Mesenchymal stem cell (in vitro differentiated cells and primary cell): ENCODE results near the gene FGF7.
A peak's percentile ranks its signal among the peaks of the same experiment; 100 is the strongest.

Experiments used
- DNase-seq: peaks from one replicate; pipeline ENCODE4 v3.0.0-alpha.2; 2013
- H2AFZ ChIP-seq: one replicate; pipeline ENCODE4 v1.6.1; 2013; ENCODE audit warnings: low read depth, mild to moderate bottlenecking, control low read depth, inconsistent platforms, low read length, moderate library complexity
- H2AK5ac ChIP-seq: 2 replicates; pipeline ENCODE4 v1.6.1; 2013; ENCODE audit warnings: low read length, moderate library complexity, mild to moderate bottlenecking, inconsistent platforms; ENCODE audit not compliant: severe bottlenecking
- H2BK120ac ChIP-seq: one replicate; pipeline ENCODE4 v1.6.1; 2013; ENCODE audit warnings: low read depth, mild to moderate bottlenecking, inconsistent platforms, low read length, moderate library complexity
- H2BK12ac ChIP-seq, 2 experiments: one replicate each; pipeline ENCODE4 v1.6.1; 2013; ENCODE audit warnings: inconsistent platforms in 2 of 2, low read length in 2 of 2, mild to moderate bottlenecking in 2 of 2, moderate library complexity in 2 of 2, control low read depth in 1 of 2
- H2BK15ac ChIP-seq: one replicate; pipeline ENCODE4 v1.6.1; 2013; ENCODE audit warnings: mild to moderate bottlenecking, low read depth, inconsistent platforms; ENCODE audit not compliant: poor library complexity, severe bottlenecking
- H2BK5ac ChIP-seq: 2 replicates; pipeline ENCODE4 v1.6.1; 2013; ENCODE audit warnings: low read depth, mild to moderate bottlenecking, low read length, control low read depth, inconsistent platforms; ENCODE audit not compliant: poor library complexity, severe bottlenecking
- H3K14ac ChIP-seq, 2 experiments: one replicate each; pipeline ENCODE4 v1.6.1; 2013; ENCODE audit warnings: inconsistent platforms in 2 of 2, low read length in 2 of 2, control low read depth in 1 of 2, mild to moderate bottlenecking in 1 of 2, moderate library complexity in 1 of 2
- H3K18ac ChIP-seq, 2 experiments: one replicate each; pipeline ENCODE4 v1.6.1; 2013; ENCODE audit warnings: inconsistent platforms in 2 of 2, low read length in 2 of 2, control low read depth in 1 of 2, low read depth in 1 of 2, mild to moderate bottlenecking in 1 of 2
- H3K23ac ChIP-seq, 2 experiments: one replicate each; pipeline ENCODE4 v1.6.1; 2013; ENCODE audit warnings: inconsistent platforms in 2 of 2, low read length in 2 of 2, mild to moderate bottlenecking in 2 of 2, moderate library complexity in 2 of 2, control low read depth in 1 of 2
- H3K27ac ChIP-seq: 2 replicates; pipeline ENCODE4 v1.5.1; 2013; ENCODE audit warnings: mild to moderate bottlenecking, moderate library complexity, low read length, control low read depth, inconsistent platforms; ENCODE audit not compliant: poor library complexity, severe bottlenecking
- H3K27me3 ChIP-seq, 2 experiments: 2 replicates each; pipeline versions ENCODE4 v1.6.1 to v1.7.0; 2013; ENCODE audit warnings: low read length in 2 of 2, mild to moderate bottlenecking in 2 of 2, moderate library complexity in 2 of 2, control low read depth in 1 of 2, inconsistent platforms in 1 of 2; ENCODE audit not compliant: control insufficient read depth in 1 of 2, insufficient read depth in 1 of 2
- H3K36me3 ChIP-seq, 2 experiments: 2 replicates each; pipeline versions ENCODE4 v1.6.1 to v1.7.0; 2013; ENCODE audit warnings: low read length in 2 of 2, control low read depth in 1 of 2, inconsistent platforms in 1 of 2, low read depth in 1 of 2, mild to moderate bottlenecking in 1 of 2; ENCODE audit not compliant: insufficient read depth in 2 of 2, control insufficient read depth in 1 of 2
- H3K4ac ChIP-seq, 2 experiments: one replicate each; pipeline ENCODE4 v1.6.1; 2013; ENCODE audit warnings: inconsistent platforms in 2 of 2, low read length in 2 of 2, mild to moderate bottlenecking in 2 of 2, moderate library complexity in 2 of 2, control low read depth in 1 of 2, low read depth in 1 of 2
- H3K4me1 ChIP-seq: 2 replicates; pipeline ENCODE4 v1.6.1; 2013; ENCODE audit warnings: low read depth, low read length, control low read depth; ENCODE audit not compliant: control insufficient read depth, insufficient read depth
- H3K4me2 ChIP-seq: 2 replicates; pipeline ENCODE4 v1.6.1; 2013; ENCODE audit warnings: low read length, mild to moderate bottlenecking, inconsistent platforms; ENCODE audit not compliant: poor library complexity, severe bottlenecking
- H3K4me3 ChIP-seq, 2 experiments: 2 replicates each; pipeline versions ENCODE4 v1.5.1 to v1.7.0; 2013; ENCODE audit warnings: low read length in 2 of 2, mild to moderate bottlenecking in 2 of 2, control low read depth in 1 of 2, low read depth in 1 of 2; ENCODE audit not compliant: insufficient read depth in 1 of 2
- H3K79me1 ChIP-seq: replicated peaks from 2 replicates; pipeline ENCODE4 v1.6.1; 2013; ENCODE audit warnings: mild to moderate bottlenecking, control low read depth, low read length, inconsistent platforms; ENCODE audit not compliant: poor library complexity, severe bottlenecking
- H3K9ac ChIP-seq: 2 replicates; pipeline ENCODE4 v1.7.0; 2013; ENCODE audit warnings: mild to moderate bottlenecking, low read length, moderate library complexity
- H3K9me3 ChIP-seq: 2 replicates; pipeline ENCODE4 v1.7.0; 2013; ENCODE audit warnings: mild to moderate bottlenecking, low read length; ENCODE audit not compliant: control insufficient read depth
- H4K8ac ChIP-seq: one replicate; pipeline ENCODE4 v1.6.1; 2013; ENCODE audit warnings: inconsistent platforms, mild to moderate bottlenecking, low read length, moderate library complexity
- H4K91ac ChIP-seq: one replicate; pipeline ENCODE4 v1.6.1; 2013; ENCODE audit warnings: mild to moderate bottlenecking, low read length, inconsistent platforms
- WGBS: methylation state at CpG from one replicate; pipeline ENCODE4 v1.1.7; 2013; ENCODE audit warnings: mixed read lengths; 5-methylcytosine and 5-hydroxymethylcytosine counted together

FGF7 gene

DNA sequence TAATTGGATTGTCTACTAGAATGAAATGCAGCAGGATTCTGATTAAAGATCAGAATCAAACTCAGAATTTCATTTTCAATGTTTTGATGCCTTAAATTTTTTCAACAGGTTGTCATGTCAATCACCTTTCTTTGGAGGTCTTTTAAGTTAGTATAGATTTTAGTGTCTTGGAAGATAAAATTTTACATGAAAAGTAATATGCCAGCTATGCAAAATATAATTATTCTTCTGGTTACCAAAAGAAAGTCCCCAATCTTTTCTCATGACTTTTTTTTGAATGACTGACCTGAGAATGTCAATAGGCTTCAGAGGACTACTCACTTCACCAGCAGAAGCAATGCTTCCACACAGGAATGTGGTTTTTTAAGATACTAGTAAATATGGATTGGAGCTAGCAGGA is 4.3 kb downstream of the FGF7 start:
- Histone ChIP-seq H3K4ac (no peak overlapping the region), H3K23ac (no peak overlapping the region), H3K18ac (no peak overlapping the region), H2BK120ac (no peak overlapping the region), H3K9me3 (no peaks in the 10 kb centered on the region), H3K14ac (no peak overlapping the region), H3K27ac (no peak overlapping the region), H2BK15ac (no peak overlapping the region), H2BK5ac (no peak overlapping the region), H2AFZ (no peak overlapping the region), H3K36me3 (peaks cover 0 to 83% of the 10 kb centered on the region in 2 experiments), H2BK12ac (no peak overlapping the region), H3K79me1 (no peaks in the 10 kb centered on the region), H3K4me3 (peak overlapping the region in 1 of 2 experiments; percentile 84), H3K4me2 (no peak overlapping the region), H3K27me3 (no peaks in the 10 kb centered on the region), H4K91ac (no peak overlapping the region), H2AK5ac (no peak overlapping the region), H3K4me1 (no peaks in the 10 kb centered on the region), H3K9ac (peak overlapping the region; percentile 100), H4K8ac (no peak overlapping the region)
- DNase-seq, result no peak

- 83% methylated on average over 4 of the region's 5 CpGs for WGBS
- H3K4me3 ChIP-seq, result peak overlapping the region in 1 of 2 experiments; percentile 84
- H3K79me1 ChIP-seq, result no peaks in the 10 kb centered on the region
- H3K27me3 ChIP-seq, result no peaks in the 10 kb centered on the region
- no peak overlapping the region for H3K4ac ChIP-seq
- H2AFZ ChIP-seq, result no peak overlapping the region
- H2BK5ac ChIP-seq, result no peak overlapping the region
- H3K27ac ChIP-seq, result no peak overlapping the region
- H4K91ac ChIP-seq, result no peak overlapping the region
- DNase-seq, result no peak
- H3K9ac ChIP-seq, result peak overlapping the region; percentile 100
- no peak overlapping the region for H3K4me2 ChIP-seq
- H2AK5ac ChIP-seq, result no peak overlapping the region
- peak overlapping the region; percentile 0 for H4K8ac ChIP-seq
- H2BK12ac ChIP-seq, result no peak overlapping the region
- H2BK120ac ChIP-seq, result no peak overlapping the region
- no peak overlapping the region for H2BK15ac ChIP-seq
- no peak overlapping the region for H3K23ac ChIP-seq
- H3K36me3 ChIP-seq, result peaks cover 0 to 95% of the 10 kb centered on the region in 2 experiments
- H3K9me3 ChIP-seq, result no peaks in the 10 kb centered on the region
- no peaks in the 10 kb centered on the region for H3K4me1 ChIP-seq
- H3K14ac ChIP-seq, result no peak overlapping the region
- no peak overlapping the region for H3K18ac ChIP-seq
These were observed 5.5 kb downstream of the FGF7 start for GRCh38 chr15:49428409-49429095.

- Histone ChIP-seq H3K36me3 (peaks cover 0 to 96% of the 10 kb centered on the region in 2 experiments), H2BK12ac (peak overlapping the region in 1 of 2 experiments; percentile 3), H4K91ac (no peak overlapping the region), H2AFZ (no peak overlapping the region), H3K14ac (no peak overlapping the region), H4K8ac (no peak overlapping the region), H3K9me3 (no peaks in the 10 kb centered on the region), H2BK15ac (no peak overlapping the region), H2BK5ac (no peak overlapping the region), H3K27ac (no peak overlapping the region), H3K23ac (no peak overlapping the region), H3K79me1 (no peaks in the 10 kb centered on the region), H3K4me3 (peak overlapping the region in 1 of 2 experiments; percentile 84), H2AK5ac (no peak overlapping the region), H3K4me1 (no peaks in the 10 kb centered on the region), H3K9ac (peak overlapping the region; percentile 100), H2BK120ac (no peak overlapping the region), H3K18ac (no peak overlapping the region), H3K4me2 (no peak overlapping the region), H3K4ac (no peak overlapping the region), H3K27me3 (no peaks in the 10 kb centered on the region)
- WGBS, result 79% methylated on average over 1 of the region's 1 CpG
- DNase-seq, result no peak
These were observed 7.0 kb downstream of the FGF7 start for GRCh38 chr15:49430046-49430445.

DNA sequence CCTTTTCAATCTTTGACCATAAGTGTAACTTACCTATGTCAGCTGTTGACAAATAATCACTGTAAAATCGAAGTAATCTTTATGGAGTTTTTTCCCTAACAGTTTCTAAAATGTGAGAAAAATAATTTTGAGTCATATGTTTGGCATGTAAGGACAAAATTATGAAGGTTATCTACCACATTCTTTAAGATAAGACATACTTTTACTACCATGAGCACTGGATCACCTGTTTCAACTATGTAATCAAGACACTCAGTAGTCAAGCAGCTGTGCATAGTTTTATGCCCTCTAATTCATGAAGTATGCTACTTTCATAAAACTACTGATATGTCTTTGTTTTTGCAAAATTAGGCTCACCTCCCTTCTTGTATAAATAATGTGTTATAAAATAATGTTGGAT is 12.1 kb downstream of the FGF7 start:
- no peak overlapping the region for H3K18ac ChIP-seq

More for the DNA sequence above, 12.1 kb downstream of the FGF7 start:
- H3K4ac ChIP-seq, result no peak overlapping the region
- H2BK15ac ChIP-seq, result no peak overlapping the region
- H4K91ac ChIP-seq, result no peak overlapping the region
- no peak overlapping the region for H3K27ac ChIP-seq
- H4K8ac ChIP-seq, result no peak overlapping the region
- no peaks in the 10 kb centered on the region for H3K79me1 ChIP-seq
- no peak overlapping the region for H2BK5ac ChIP-seq
- H3K4me2 ChIP-seq, result no peak overlapping the region
- no CpG with 5 or more reads among the region's 1 CpG for WGBS
- H3K27me3 ChIP-seq, result no peaks in the 10 kb centered on the region
- no peak overlapping the region for H2BK120ac ChIP-seq
- DNase-seq, result no peak
- H3K23ac ChIP-seq, result no peak overlapping the region
- no peak overlapping the region for H2AK5ac ChIP-seq
- H3K14ac ChIP-seq, result no peak overlapping the region
- no peak overlapping the region for H2BK12ac ChIP-seq
- no peaks in the 10 kb centered on the region for H3K9me3 ChIP-seq
- no peaks in the 10 kb centered on the region for H3K4me1 ChIP-seq
- no peak overlapping the region for H2AFZ ChIP-seq
- peaks cover 0 to 98% of the 10 kb centered on the region in 2 experiments for H3K36me3 ChIP-seq
- peak overlapping the region in 1 of 2 experiments; percentile 84 for H3K4me3 ChIP-seq
- peak overlapping the region; percentile 100 for H3K9ac ChIP-seq
